Neural crest cell (in vitro differentiated cells): ENCODE measurements around the gene CARMIL3. TPM values are rescaled to one million over a fixed set of nuclear protein-coding genes. Genes with fewer than 3 reads are reported as not detected.
"Not testable (repeated sequence)": the region's sequence is repeated elsewhere in the genome, so short reads cannot be mapped to it uniquely, and the experiment has no call there.

Experiments
- DNase-seq: peaks from one replicate; pipeline ENCODE4 v3.0.0; 2021; ENCODE audit warnings: low read depth, mixed read lengths, low spot score
- H3K27ac Mint-ChIP-seq: one replicate; pipeline ENCODE4 v1.8.0; 2021; ENCODE audit warnings: mild to moderate bottlenecking, mixed read lengths; ENCODE audit not compliant: unreplicated experiment
- H3K27me3 Mint-ChIP-seq: 2 replicates; pipeline ENCODE4 v1.8.0; 2021; ENCODE audit warnings: low read depth, mild to moderate bottlenecking, mixed read lengths
- H3K36me3 Mint-ChIP-seq: 2 replicates; pipeline ENCODE4 v1.8.0; 2021; ENCODE audit warnings: low read depth, mild to moderate bottlenecking, mixed read lengths
- H3K4me1 Mint-ChIP-seq: 2 replicates; pipeline ENCODE4 v1.8.0; 2021; ENCODE audit warnings: mixed read lengths
- H3K4me3 Mint-ChIP-seq: one replicate; pipeline ENCODE4 v1.8.0; 2021; ENCODE audit warnings: mild to moderate bottlenecking, mixed read lengths
- H3K9me3 Mint-ChIP-seq: 2 replicates; pipeline ENCODE4 v1.8.0; 2021; ENCODE audit warnings: mixed read lengths
- CTCF ChIP-seq: fragments of 200-600 bp; sonication (generic); conservative IDR thresholded peaks from 2 replicates; pipeline ENCODE4 v1.5.0; 2021; ENCODE audit warnings: antibody characterized with exemption, mild to moderate bottlenecking
- total RNA-seq: library from RNA; stranded (reverse); gene quantifications from 2 replicates; pipeline ENCODE4 v1.2.1, GENCODE V29; 2021

The CARMIL3 gene
- total RNA-seq, 1 donor from 2014 or later, result 9.4 TPM

- Mint-ChIP-seq H3K9me3 (peaks cover 13% of the 10 kb centered on the region), H3K27ac (no peak overlapping the region), H3K4me3 (no peak overlapping the region), H3K36me3 (peaks cover 21% of the 10 kb centered on the region), H3K4me1 (peaks cover 20% of the 10 kb centered on the region), H3K27me3 (peaks cover 12% of the 10 kb centered on the region)
- DNase-seq, result peak; percentile 39
- peak; percentile 95 for TF ChIP-seq CTCF
Observed at GRCh38 chr14:24013654-24014514, 37.9 kb upstream of the CARMIL3 start.

- H3K27ac Mint-ChIP-seq, H3K4me1 Mint-ChIP-seq, H3K4me3 Mint-ChIP-seq, DNase-seq: not testable (repeated sequence)
- Mint-ChIP-seq H3K36me3 (peaks cover 15% of the 10 kb centered on the region), H3K9me3 (peaks cover 18% of the 10 kb centered on the region), H3K27me3 (peaks cover 18% of the 10 kb centered on the region)
Observed at GRCh38 chr14:24015745-24016144, 36.1 kb upstream of the CARMIL3 start.

GRCh38 chr14:24018978-24019377, 32.8 kb upstream of the CARMIL3 start:
- Mint-ChIP-seq H3K36me3 (peaks cover 11% of the 10 kb centered on the region), H3K9me3 (peaks cover 18% of the 10 kb centered on the region), H3K27me3 (peaks cover 25% of the 10 kb centered on the region)
- not testable (repeated sequence) for DNase-seq, H3K4me3 Mint-ChIP-seq, H3K27ac Mint-ChIP-seq, H3K4me1 Mint-ChIP-seq

- Mint-ChIP-seq H3K27me3 (peaks cover 28% of the 10 kb centered on the region), H3K36me3 (peaks cover 12% of the 10 kb centered on the region), H3K9me3 (peaks cover 21% of the 10 kb centered on the region)
- H3K4me3 Mint-ChIP-seq, H3K4me1 Mint-ChIP-seq, H3K27ac Mint-ChIP-seq, DNase-seq: not testable (repeated sequence)
- TF ChIP-seq CTCF, result peak; percentile 43
Observed at GRCh38 chr14:24019944-24020343, 31.9 kb upstream of the CARMIL3 start.

GRCh38 chr14:24020520-24020919, 31.3 kb upstream of the CARMIL3 start:
- not testable (repeated sequence) for H3K4me3 Mint-ChIP-seq, DNase-seq, H3K27ac Mint-ChIP-seq, H3K4me1 Mint-ChIP-seq
- Mint-ChIP-seq H3K27me3 (peaks cover 31% of the 10 kb centered on the region), H3K9me3 (peaks cover 24% of the 10 kb centered on the region), H3K36me3 (peaks cover 15% of the 10 kb centered on the region)

- not testable (repeated sequence) for DNase-seq, H3K4me3 Mint-ChIP-seq, H3K27ac Mint-ChIP-seq, H3K4me1 Mint-ChIP-seq
- Mint-ChIP-seq H3K36me3 (peaks cover 13% of the 10 kb centered on the region), H3K9me3 (peaks cover 21% of the 10 kb centered on the region), H3K27me3 (peaks cover 40% of the 10 kb centered on the region)
Observed at GRCh38 chr14:24024939-24025418, 26.8 kb upstream of the CARMIL3 start.

- not testable (repeated sequence) for H3K4me3 Mint-ChIP-seq, DNase-seq, H3K27ac Mint-ChIP-seq, H3K4me1 Mint-ChIP-seq
- Mint-ChIP-seq H3K36me3 (peaks cover 13% of the 10 kb centered on the region), H3K9me3 (peaks cover 19% of the 10 kb centered on the region), H3K27me3 (peaks cover 34% of the 10 kb centered on the region)
Observed at GRCh38 chr14:24029687-24030086, 22.1 kb upstream of the CARMIL3 start.

GRCh38 chr14:24031331-24031730, 20.5 kb upstream of the CARMIL3 start:
- H3K4me1 Mint-ChIP-seq, H3K4me3 Mint-ChIP-seq, DNase-seq, H3K27ac Mint-ChIP-seq: not testable (repeated sequence)
- peaks cover 29% of the 10 kb centered on the region for H3K27me3 Mint-ChIP-seq
- H3K36me3 Mint-ChIP-seq, result peaks cover 10% of the 10 kb centered on the region
- peaks cover 13% of the 10 kb centered on the region for H3K9me3 Mint-ChIP-seq
